Measurements from ENCODE around the gene RHOF.

RHOF gene

GRCh38 chr12:121787063-121788025 is 6.1 kb downstream of the RHOF start:
- FAIRE-seq = no peak
- no peak for TF ChIP-seq PAX5 (IDR thresholded peaks at IDR 0.05; ENCODE audit: insufficient read depth, low read length, severe bottlenecking)
- TF ChIP-seq POLR2AphosphoS5 (IDR thresholded peaks at IDR 0.05; ENCODE audit: low read depth, low read length) = no peak
- no peak for TF ChIP-seq TAF1 (IDR thresholded peaks at IDR 0.05; ENCODE audit: low read depth, low read length)
- no peak for TF ChIP-seq POLR2A (IDR thresholded peaks at IDR 0.05; ENCODE audit: low read depth, low read length)
- TF ChIP-seq POU2F2 (IDR thresholded peaks at IDR 0.05; ENCODE audit: low read depth, low read length) = no peak
- TF ChIP-seq SPI1 (IDR thresholded peaks at IDR 0.05; ENCODE audit: low read depth, low read length) = no peak

GRCh38 chr12:121786440-121786825 is 7.1 kb downstream of the RHOF start:
- DNase-seq (ENCODE audit: insufficient read length, low spot score) (no peak), FAIRE-seq (no peak)
- TF ChIP-seq PAX5 (IDR thresholded peaks at IDR 0.05; ENCODE audit: insufficient read depth, low read length, severe bottlenecking) = no peak
- no peak for TF ChIP-seq POLR2A (IDR thresholded peaks at IDR 0.05; ENCODE audit: low read depth, low read length)
- no peak for TF ChIP-seq POU2F2 (IDR thresholded peaks at IDR 0.05; ENCODE audit: low read depth, low read length)
- no peak for TF ChIP-seq SPI1 (IDR thresholded peaks at IDR 0.05; ENCODE audit: low read depth, low read length)
- no peak for TF ChIP-seq TAF1 (IDR thresholded peaks at IDR 0.05; ENCODE audit: low read depth, low read length)
- TF ChIP-seq POLR2AphosphoS5 (IDR thresholded peaks at IDR 0.05; ENCODE audit: low read depth, low read length) = no peak

More at GRCh38 chr12:121787063-121788025, 6.1 kb downstream of the RHOF start:
- DNase-seq (ENCODE audit: insufficient read length, low spot score) = no peak

DNA sequence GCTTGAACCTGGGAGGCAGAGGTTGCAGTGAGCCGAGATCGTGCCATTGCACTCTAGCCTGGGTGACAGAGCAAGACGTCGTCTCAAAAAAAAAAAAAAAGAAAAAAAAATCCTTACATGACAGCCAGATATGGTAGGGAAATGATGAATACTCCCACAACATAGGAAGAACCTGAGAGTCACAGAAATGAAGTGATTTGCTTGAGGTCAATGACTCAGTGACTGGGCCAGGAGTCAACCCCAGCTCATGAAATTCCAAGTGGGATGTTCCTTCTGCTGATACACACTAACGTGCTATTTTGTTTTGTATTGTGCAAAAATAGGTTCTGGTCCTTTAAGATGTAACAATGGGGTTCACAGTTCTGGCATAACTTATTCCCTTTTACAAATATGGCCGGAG is 9.0 kb downstream of the RHOF start:
- FAIRE-seq (no peak), DNase-seq (ENCODE audit: insufficient read length, low spot score) (no peak)
- no peak for TF ChIP-seq POLR2AphosphoS5 (IDR thresholded peaks at IDR 0.05; ENCODE audit: low read depth, low read length)
- TF ChIP-seq SPI1 (IDR thresholded peaks at IDR 0.05; ENCODE audit: low read depth, low read length) = no peak
- TF ChIP-seq POLR2A (IDR thresholded peaks at IDR 0.05; ENCODE audit: low read depth, low read length) = no peak
- no peak for TF ChIP-seq TAF1 (IDR thresholded peaks at IDR 0.05; ENCODE audit: low read depth, low read length)
- no peak for TF ChIP-seq POU2F2 (IDR thresholded peaks at IDR 0.05; ENCODE audit: low read depth, low read length)
- no peak for TF ChIP-seq PAX5 (IDR thresholded peaks at IDR 0.05; ENCODE audit: insufficient read depth, low read length, severe bottlenecking)

DNA sequence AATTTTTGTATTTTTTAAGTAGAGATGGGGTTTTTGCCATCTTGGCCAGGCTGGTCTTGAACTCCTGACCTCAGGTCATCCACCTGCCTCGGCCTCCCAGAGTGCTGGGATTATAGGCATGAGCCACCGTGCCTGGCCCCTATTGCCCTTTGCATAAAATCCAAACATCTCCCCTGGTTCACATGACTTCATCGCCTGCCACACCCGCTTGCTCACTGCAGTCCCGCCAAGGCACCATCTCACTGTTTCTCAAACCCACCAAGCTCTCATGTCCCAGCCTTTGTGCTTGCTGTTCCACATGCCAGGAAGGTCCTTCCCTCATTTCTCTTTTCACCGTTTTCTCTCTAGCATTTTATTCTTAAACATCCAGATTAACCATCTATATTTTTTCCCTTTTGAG is 9.7 kb downstream of the RHOF start:
- TF ChIP-seq POLR2AphosphoS5 (IDR thresholded peaks at IDR 0.05; ENCODE audit: low read depth, low read length) = no peak
- no peak for TF ChIP-seq POU2F2 (IDR thresholded peaks at IDR 0.05; ENCODE audit: low read depth, low read length)
- no peak for TF ChIP-seq TAF1 (IDR thresholded peaks at IDR 0.05; ENCODE audit: low read depth, low read length)
- no peak for TF ChIP-seq PAX5 (IDR thresholded peaks at IDR 0.05; ENCODE audit: insufficient read depth, low read length, severe bottlenecking)
- no peak for TF ChIP-seq SPI1 (IDR thresholded peaks at IDR 0.05; ENCODE audit: low read depth, low read length)
- no peak for TF ChIP-seq POLR2A (IDR thresholded peaks at IDR 0.05; ENCODE audit: low read depth, low read length)
- DNase-seq (ENCODE audit: insufficient read length, low spot score) = no peak
- no peak for FAIRE-seq

DNA sequence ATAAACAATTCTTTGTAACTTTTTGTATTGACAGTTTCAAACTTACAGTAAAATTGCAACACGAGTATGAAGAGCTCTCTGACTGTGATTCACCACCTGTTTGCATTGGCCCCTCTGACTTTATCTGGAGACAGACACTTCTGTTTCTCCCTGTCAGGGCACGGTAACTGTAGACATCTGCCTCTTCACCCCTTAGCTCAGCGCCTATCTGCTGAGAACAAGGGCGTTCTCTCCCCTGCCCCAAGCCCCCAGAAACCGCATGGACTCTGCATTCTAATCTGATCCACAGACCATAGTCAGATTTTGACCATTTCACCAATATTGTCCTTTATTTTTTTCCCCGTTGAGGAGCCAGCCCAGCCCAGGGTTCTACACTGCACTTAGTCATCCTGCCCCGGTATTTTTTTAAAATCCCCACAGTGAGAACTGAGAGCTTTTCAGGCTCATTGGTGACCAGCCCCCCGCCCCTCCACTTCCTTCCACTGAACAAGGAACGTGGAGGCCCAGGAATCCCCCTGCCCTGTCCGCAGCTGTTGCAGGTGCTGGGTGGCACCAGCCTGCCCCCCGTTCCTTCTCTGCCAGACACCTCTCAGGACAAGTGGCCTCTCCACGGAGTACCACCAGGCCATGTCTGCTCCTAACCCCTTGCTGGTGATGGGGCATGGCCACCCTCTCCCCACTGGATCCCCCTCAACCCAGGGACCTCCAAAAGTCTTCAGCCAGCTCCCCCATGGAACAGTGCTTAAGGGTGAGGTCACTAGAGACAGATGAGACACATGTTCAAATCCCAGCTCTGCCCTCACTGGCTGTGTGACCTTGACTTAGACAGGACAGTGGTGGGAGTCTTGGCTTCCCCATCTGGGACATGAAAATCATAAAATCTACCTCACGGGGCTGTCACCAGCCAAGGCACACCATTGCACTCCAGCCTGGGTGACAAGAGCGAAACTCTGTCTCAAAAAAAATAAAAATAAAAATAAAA is 11.2 kb downstream of the RHOF start:
- no peak for DNase-seq (ENCODE audit: insufficient read length, low spot score)

GRCh38 chr12:121781484-121781997 is 11.9 kb downstream of the RHOF start:
- TF ChIP-seq PAX5 (IDR thresholded peaks at IDR 0.05; ENCODE audit: insufficient read depth, low read length, severe bottlenecking) = no peak
- no peak for TF ChIP-seq POLR2A (IDR thresholded peaks at IDR 0.05; ENCODE audit: low read depth, low read length)
- no peak for TF ChIP-seq TAF1 (IDR thresholded peaks at IDR 0.05; ENCODE audit: low read depth, low read length)
- no peak for TF ChIP-seq SPI1 (IDR thresholded peaks at IDR 0.05; ENCODE audit: low read depth, low read length)
- TF ChIP-seq POU2F2 (IDR thresholded peaks at IDR 0.05; ENCODE audit: low read depth, low read length) = no peak
- no peak for TF ChIP-seq POLR2AphosphoS5 (IDR thresholded peaks at IDR 0.05; ENCODE audit: low read depth, low read length)
- no peak for DNase-seq (ENCODE audit: insufficient read length, low spot score)
- no peak for FAIRE-seq

More for the DNA sequence above, 11.2 kb downstream of the RHOF start:
- TF ChIP-seq POLR2A (IDR thresholded peaks at IDR 0.05; ENCODE audit: low read depth, low read length) (no peak), SPI1 (IDR thresholded peaks at IDR 0.05; ENCODE audit: low read depth, low read length) (peak; percentile 78)
- FAIRE-seq = peak; percentile 81

GRCh38 chr12:121780429-121780828 is 13.1 kb downstream of the RHOF start:
- FAIRE-seq (peak; percentile 38), DNase-seq (ENCODE audit: insufficient read length, low spot score) (no peak)
- TF ChIP-seq SPI1 (IDR thresholded peaks at IDR 0.05; ENCODE audit: low read depth, low read length) (no peak), PAX5 (IDR thresholded peaks at IDR 0.05; ENCODE audit: insufficient read depth, low read length, severe bottlenecking) (no peak), POLR2AphosphoS5 (IDR thresholded peaks at IDR 0.05; ENCODE audit: low read depth, low read length) (no peak), POU2F2 (IDR thresholded peaks at IDR 0.05; ENCODE audit: low read depth, low read length) (no peak), POLR2A (IDR thresholded peaks at IDR 0.05; ENCODE audit: low read depth, low read length) (no peak), TAF1 (IDR thresholded peaks at IDR 0.05; ENCODE audit: low read depth, low read length) (no peak)

DNA sequence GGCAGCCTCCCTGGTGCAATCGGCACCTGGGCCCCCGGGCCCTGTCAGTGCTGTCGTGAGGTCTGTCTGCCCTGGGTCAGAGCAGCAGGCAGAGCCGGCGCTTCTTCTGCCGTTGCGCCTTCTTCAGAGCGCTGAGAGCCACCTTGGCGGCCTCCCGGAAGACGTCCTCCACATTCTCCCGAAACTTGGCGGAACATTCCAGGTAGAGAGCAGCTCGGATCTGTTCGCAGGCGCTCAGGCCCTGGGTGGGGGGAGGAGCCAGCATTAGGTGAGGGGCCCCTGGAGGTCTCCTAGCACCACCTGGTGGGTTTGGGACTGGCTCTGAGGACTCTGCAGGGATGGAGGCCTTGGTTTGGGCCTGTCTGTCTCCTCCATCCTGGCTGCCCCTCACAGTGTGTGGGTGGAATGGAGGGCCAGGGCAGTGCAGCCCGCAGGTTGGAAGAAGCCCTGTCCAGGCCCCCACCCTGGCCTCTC is 14.0 kb downstream of the RHOF start:
- FAIRE-seq (no peak), DNase-seq (ENCODE audit: insufficient read length, low spot score) (no peak)
- no peak for TF ChIP-seq PAX5 (IDR thresholded peaks at IDR 0.05; ENCODE audit: insufficient read depth, low read length, severe bottlenecking)
- no peak for TF ChIP-seq POU2F2 (IDR thresholded peaks at IDR 0.05; ENCODE audit: low read depth, low read length)
- no peak for TF ChIP-seq POLR2A (IDR thresholded peaks at IDR 0.05; ENCODE audit: low read depth, low read length)
- no peak for TF ChIP-seq TAF1 (IDR thresholded peaks at IDR 0.05; ENCODE audit: low read depth, low read length)
- no peak for TF ChIP-seq SPI1 (IDR thresholded peaks at IDR 0.05; ENCODE audit: low read depth, low read length)
- TF ChIP-seq POLR2AphosphoS5 (IDR thresholded peaks at IDR 0.05; ENCODE audit: low read depth, low read length) = no peak
